ENCODE data around the gene C6.
"Not testable (repeated sequence)": the region's sequence is repeated elsewhere in the genome, so short reads cannot be mapped to it uniquely, and the experiment has no call there.

The C6 gene

DNA sequence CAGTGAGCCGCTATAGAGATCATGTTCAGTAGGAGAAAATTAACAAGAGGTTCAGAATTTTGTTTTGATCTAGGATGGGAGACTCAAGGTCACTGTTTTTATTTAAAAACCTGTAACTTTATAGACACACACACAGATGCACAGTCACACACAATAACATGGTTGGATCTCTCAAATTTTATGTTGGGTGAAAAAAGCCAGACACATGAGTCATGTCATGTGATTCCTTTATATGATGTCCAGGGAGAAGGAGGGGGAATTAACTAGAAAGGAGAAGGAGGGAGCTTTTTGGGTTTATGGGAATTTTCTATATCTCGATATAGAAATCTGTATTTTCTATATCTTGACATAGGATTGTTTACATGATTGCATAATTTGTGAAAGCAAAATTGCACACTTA lies 17.1 kb downstream of the C6 start:
- no peak for DNase-seq

DNA sequence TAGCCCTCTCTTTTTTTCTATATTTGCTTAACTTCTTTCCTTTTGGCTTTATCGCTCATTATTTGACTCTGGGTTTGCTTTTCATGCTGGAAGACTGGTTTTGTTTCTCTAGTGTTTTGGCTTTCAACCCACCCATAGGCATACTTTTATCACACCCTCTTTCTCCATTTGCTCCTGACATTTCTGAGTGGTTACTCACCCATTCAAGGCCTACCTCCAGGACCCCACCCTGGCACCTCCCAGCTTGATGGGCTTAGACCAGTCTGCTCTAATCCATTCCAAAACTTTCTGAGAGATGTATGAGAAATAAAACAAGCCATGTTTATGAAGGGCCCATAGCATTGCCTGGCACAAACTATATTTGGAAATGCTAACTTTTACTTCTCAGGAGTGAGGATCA lies 18.1 kb downstream of the C6 start:
- DNase-seq = no peak

DNA sequence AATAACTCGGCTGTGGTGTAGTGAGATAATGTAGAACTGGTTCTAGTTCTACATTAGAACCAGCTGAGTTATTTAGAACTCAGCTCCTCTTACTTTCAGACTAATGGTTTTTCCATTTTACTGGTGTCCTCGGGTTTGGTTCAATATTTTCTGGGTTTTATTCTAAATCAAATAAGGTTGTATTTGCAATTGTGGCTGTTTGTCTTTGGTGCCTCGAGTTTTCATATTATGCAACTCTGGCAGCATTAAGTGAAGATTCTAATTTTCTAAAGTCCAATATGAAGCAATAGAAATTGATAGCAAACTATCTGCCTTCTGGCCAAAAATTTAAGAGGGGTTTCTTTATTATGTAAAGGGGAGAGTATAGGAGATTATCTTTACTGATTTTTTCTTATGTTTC lies 19.0 kb downstream of the C6 start:
- no peak for DNase-seq

DNA sequence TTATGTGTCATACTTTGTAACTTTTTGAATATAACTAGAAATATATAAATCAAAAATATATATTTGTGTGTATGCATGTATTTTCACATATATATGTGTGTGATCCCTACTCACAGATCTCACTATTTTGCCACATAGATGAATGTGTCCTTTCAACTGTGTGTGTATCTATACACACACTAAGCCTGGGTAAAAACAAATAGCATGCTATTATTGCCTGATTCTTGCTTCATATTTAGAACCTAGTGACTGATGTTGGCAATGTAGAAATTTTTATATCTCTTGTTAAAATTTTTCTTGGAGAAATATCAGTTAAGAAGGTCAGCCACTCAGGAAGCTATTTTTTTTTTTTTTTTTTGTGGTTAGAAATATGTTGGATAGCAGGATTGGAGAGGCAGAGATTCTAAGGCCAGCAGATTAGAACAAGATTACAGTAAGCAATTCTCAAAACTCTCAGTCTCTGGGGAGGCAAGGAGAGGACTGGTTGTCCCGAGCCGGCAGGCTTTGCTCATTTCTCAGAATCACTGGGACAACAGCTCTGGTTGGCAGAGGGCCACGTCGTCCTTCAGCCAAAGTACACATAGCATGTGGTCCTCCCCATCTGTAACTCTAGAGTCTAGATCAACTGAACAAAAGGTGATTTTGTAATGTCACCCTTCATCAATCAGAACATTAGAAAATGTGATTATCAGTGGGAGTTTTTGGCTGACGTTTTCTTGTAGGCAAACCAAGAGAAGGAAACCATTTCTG lies 19.7 kb downstream of the C6 start:
- no peak for DNase-seq

DNA sequence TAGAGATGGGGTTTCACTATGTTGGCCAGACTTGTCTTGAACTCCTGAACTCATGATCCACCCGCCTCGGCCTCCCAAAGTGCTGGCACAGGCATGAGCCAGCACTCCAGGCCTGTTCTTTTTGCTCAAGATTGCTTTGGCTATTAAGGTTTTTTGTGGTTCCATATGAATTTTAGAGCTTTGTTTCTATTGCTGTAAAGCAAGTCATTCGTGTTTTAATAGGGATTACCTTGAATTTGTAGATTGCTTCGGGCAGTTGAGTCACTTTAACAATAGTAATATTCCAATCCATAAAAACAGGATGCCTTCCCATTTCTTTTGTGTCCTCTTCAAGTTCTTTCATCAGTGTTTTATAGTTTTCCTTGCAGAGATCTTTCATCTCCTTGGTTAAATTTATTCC lies 22.1 kb downstream of the C6 start:
- DNase-seq = no peak

DNA sequence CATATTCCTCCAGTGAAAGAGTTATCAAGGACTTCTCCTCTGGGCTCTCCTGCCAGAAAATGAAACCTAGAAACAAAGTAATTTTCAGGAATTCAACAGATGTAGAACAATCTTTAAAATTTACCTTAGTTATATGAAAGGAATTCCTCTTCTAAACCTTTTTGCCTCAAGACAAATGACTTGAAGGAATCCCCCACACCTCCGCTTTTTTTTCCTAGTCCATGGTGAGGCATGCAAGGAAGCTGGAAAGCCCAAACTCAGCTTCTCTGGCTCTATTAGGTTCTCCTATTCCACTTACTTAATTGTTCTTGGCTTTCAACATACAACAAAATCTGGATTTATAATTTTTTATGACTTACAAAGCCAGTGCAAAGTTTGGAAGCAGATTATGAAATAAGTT lies 27.2 kb downstream of the C6 start:
- DNase-seq = no peak

DNA sequence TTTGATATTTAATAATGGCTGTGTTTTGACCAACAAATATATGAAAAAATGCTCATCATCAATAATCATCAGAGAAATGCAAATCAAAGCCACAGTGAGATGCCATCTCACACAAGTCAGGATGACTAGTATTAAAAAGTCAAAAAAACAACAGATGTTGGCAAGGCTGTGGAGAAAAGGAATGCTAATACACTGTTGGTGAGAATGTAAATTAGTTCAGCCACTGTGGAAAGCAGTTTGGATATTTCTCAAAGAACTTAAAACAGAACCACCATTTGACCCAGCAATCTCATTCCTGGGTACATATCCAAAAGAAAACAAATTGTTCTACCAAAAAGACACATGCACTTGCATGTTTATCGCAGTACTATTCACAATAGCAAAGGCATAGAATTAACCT lies 30.0 kb downstream of the C6 start:
- not testable (repeated sequence) for DNase-seq

DNA sequence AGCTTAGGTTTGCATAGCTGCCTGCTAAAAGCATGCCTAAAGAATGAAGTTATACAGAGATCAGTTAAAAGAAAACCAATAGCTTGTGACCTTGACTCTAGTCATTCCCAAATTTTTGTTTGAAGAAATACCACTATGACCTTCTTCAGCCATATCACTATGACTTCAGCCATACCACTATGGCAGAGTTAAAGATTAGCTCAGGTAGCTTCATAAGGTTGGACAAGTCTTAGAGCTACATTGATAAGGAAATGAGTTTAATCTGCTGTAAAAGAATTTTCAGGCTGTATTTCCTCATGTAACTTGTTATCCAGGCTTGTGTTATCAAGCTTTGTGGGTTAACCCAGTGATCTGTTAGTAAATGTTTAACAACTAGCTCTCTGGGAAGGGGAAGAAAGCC lies 30.7 kb downstream of the C6 start:
- DNase-seq = no peak

DNA sequence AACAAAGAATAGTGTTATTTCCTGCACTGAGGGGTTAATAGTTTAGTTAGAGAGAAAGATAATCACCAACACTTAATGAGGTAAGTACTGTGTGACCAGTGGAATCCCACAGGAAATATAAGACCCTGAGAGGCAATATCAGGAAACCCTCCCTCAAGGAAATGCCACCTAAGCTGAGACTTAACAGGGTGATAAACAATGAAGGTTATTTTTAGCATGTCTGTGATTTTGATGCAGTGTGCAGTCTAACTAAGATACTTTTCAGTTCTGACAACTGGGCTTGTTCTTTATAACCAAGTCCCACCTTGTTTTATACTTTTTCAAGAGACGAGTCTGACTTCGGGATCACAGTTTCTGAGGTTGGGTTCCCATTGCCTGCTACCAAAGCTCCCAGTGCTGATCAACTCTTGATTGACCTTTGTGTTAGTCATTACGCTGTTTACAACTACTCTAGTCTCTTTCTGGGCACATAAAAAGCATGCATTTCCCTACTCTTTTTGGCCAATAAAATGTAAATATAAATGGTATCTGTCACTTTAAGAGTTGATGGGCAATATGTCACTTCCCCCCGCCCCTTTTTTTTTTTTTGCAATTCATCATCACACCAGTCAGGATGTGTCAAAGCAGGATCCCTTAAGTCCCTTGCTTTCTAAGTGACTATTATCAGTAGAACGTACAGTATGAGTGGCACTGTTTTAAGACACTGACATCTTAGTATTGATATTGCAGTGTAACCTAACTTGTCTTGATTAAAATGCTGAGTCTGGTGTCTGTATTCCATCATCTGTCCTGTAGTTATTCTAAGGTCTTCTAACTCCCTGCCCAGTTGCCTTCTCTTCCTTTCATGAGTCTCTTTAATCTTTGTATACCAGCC lies 31.4 kb downstream of the C6 start:
- no peak for DNase-seq

DNA sequence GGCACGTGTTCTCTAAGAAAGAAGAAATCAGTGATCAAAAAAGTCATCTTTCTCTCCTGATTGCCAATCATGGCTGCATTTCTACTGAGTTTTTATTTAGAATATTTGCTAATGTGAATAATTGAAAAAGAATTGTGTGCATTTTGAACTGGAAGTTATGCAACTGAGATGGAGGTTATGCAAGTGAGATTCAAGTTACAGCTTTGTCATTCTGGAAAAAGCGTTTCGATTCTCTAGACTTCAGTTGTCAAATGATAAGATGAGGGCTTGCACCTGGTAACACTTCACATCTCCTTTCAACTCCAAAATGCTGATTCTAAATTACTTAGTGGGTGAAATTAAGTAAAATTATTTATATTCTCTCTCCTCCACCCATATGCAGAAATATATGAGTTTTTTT lies 36.4 kb downstream of the C6 start:
- no peak for DNase-seq

DNA sequence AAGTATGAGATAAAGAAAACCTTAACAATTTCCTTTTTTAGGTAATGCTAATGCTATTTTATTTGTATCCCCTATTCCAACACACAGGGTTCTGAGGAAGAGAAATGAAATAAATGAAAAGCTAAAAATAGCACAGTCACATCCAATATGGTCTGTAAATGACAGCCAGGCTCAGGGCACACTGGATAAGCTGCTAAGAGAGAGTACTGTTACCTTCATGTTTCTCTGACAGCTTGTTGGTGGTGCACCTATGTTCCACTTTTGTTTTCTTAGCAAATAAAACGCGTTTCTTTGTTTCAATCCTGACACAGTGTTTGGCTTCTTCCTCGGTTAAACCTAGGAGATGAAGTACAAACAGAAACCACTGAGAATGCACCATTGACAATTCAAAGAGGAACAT lies 41.3 kb downstream of the C6 start:
- no peak for DNase-seq

DNA sequence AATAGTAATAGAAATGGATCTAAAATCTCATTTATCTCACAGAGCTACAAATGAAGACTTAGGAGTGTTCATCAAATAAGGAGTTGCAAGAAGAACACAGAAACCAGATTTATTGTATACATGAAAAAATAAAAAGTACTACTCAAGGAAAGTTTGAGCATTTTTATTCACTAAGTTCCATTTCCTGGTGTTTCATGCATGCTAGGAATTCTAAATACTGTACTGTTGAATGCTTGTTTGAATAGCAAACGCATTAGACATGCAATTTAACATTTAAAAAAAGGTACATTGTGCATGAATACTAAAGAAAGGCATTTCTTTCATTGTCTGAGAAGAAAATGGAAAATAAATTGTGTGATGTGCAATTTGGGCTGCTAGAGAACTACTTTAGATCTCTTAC lies 52.1 kb downstream of the C6 start:
- no peak for DNase-seq

DNA sequence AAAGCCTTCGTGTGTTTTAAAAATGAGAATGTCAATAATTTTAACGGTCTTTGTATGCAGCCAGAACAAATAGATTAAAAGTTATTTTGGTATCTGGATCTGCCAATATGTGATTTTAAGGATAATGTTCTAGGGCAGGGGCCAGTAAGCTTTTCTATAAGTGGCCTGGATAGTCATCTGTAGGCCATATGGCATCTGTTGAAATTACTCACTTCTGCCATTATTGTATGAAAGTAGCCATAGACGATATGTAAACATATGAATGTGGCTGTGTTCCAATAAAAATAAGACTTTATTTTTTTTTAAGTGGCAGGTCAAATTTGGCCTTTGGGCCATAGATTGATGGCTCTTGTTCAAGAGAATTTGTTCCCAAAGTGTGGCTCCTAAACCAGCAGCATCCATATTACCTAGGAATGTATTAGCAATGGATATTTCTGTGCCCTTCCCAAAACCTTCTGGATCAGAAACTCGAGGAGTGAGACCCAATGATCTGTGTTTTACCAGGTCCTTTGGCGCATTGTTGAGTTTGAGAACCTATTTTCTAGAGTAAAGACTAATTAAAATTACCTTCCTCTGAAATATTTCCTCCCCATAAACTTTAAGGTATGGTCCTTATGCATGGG lies 55.9 kb downstream of the C6 start:
- no peak for DNase-seq

DNA sequence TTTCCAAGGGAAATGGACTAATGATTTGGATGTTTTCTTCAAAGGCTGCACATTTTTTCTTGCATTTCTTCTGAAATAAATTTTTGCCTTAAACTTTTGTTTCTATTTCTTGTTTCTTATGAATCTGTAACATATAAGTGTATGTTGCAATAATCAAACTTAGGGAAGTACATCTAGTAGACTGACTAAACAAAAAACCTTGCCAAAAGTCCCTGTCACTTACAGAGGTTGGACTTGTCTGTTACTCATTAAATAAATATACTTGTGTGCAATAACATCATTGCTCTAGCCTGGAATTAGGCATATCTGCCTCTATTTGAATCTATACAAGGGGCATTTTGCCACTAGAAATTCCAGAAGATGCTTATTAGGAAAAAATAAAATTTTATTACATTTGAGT lies 56.6 kb downstream of the C6 start:
- no peak for DNase-seq

DNA sequence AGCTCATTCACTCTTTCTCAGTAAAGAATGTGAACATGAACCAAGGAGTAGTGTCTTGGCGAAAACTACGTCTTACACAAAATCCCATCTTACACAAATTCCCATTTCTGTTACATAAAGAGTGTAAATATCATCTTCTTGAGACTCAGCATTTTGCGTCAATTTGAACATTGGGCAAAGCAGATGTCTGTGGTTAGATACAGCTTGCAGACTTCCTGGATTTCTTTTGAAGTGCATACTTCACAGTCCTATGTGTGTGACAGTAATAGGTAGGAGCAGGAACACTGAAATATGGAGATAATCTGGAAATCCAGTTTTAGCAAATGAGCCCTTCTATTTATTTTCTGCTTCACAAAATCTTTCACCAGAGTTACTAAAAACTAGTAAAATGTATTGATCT lies 58.8 kb downstream of the C6 start:
- no peak for DNase-seq

DNA sequence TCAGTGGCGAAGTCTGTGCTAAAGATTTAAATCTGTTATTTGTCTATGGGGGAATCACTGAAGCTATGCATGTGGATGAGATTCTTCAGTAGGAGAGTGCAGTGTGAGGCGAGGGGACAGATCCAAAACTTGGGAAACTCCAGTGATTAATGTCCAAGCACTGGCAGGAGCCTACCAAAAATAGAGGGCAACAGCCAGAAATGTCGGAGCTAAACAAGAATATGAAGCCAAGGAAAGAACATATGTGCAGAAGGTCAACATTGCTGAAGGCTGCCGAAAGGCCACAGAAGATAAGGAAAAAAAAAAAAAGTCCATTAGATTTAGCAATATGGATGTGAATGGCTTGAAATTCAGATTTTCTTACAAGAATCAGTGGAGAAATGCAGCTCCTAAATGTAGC lies 61.8 kb downstream of the C6 start:
- DNase-seq = no peak

DNA sequence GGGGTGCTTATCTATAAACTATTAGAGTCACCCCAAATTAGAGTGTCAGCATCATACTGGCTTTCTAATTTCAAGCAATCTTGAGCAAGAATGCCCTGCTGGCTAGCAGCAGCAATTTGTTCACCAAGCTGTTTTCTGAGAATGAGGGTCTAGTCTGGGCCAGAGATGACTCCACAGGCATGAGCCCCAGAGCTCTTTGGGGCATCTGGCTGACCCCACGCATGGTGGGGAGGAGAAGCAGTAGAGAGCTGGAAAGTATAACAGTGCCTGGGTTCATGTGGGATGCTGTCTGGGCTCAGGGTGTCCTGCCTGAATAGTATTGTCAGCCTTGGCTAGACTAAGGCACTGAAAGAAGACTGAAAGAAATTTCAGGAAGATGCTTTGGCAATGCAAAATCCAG lies 64.9 kb downstream of the C6 start:
- no peak for DNase-seq

DNA sequence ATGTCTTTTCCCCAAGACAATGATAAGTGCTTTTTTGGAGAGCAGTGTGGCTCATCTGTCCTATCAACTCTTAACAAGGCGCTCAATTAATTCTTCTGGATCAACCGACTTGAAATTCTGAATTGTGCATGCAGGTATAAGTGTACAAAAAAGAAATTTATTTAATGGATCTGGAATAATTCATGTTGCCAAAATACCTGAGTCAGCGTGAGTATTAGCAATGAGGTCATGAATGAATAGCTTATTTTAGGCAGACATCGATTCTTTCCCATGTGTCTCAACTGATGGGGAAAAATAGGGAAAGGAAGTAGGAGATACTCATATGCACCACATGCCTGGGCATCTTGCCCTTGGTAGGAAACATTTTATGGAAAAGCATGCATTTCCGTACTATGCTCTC lies 68.0 kb downstream of the C6 start:
- DNase-seq = no peak

DNA sequence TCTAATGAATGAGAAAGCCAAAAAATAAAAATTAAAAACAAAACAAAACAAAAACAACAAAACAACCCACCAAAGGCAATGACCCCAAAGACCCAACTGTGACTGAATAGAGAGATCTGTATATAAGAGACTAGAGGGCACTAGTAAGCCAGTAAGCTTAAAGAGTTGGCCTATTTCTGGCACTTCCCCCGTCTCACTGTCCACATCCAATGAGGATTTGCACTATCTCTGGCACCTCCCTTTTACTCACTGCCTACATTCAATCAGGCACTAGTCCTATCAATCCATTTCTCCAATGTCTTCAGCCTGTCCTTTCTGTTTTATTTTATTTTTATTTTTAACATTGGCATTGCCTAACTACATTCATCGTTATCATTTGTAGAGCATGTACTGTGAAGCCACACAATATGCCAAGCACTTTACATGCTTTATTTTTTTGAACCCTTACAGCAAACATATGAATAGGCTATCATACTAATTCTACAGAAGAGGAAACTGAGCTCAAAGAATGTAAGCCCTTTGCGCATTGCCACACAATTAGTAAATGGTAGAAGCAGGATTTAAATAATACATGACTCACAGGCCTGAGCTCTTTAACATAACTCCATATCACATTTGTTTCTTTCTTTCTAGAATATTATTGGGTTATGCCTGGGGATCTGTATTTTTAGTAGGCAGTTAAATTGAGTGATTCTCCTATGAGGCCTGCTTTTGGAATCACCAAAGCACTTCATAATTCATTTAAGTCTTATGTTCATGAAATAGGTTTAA lies 70.0 kb downstream of the C6 start:
- DNase-seq = no peak

DNA sequence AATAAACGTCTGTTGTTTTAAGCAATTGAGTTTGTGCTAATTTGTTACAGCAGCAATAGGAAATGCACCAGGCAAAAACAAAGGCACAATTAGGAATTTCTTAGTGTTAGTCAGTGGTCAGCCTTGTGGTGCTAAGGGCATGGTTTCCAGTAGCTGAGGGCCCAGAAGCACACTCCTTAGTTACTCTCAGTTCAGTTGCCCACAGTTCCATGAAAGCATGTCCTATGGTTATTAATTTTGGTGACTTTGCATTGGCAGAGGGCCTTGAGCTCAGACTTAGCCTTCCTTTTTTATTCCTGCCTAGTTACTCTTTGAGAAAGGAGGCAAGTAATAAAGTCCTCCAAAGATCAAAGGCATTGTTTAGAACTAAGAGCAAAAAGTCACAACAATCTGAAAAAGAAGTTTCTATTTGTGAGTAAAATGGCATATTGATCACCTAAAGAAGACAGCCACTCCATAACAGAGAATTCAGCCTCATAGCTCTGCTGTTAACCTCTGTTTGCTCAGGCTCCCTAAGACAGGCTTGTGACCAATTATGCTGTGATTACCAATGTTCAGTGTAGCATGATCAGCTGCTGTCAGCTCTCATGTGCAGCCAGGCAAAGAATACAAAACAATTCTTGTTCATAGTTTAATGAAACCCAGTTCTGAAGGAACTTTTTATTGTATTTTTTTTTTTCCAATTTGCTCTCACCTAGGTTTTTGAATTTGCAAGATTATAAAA lies 85.2 kb downstream of the C6 start:
- DNase-seq = no peak

DNA sequence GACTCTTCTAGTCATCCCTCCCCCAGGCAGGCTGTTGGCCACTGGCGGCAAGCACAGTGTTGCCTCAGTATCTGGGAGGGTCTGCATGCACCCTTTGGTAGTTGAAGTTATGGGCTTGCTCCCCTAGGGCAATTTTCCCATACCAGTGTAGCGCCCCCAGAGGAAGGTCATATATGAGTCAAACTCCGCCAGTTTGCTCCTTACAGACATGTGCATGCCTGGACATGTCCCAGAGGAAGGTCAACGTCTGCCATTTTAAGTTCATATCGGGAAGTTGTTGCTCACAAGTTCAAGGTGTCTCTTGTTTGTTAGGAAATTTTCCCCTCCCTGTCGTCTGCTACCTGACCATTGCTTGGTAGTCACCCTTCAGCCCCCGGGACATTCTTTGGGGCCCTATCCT lies 90.9 kb downstream of the C6 start:
- no peak for DNase-seq

DNA sequence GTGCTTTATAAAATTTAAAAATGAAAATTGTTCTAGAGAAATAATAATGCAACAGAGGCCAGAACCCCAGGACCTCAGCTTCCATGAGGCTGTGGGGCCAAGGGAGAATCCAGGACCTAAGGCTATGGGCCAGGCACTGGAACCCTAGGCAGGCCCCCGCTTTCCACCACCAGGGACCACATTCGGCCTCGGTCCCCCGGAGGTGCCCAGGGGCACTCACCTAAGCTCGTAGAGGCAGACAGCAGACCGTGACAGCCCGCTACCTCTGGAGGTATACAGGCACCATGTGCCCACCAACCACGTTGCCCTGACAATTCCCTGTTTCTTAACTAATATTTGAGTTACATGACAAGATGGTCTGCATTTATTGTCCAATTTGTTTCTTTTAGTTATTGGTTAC lies 92.7 kb downstream of the C6 start:
- no peak for DNase-seq

DNA sequence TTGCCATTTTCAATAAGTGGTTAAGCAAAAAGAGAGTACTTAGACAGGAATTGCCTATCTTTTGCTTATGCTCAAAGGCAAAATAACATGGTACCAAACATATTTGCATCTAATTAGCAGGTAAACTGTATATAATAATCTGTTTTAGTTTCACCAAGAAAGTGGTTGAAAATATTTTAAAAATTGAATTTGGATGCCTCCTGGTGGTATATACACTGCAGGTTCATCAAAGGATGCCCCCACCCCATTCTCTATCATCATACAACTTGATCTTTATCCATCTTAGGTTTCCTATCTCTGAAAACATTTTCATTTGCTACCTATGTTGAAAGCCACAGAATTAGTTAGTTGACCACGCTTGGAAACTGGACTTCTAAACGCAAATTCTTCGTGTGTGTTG lies 95.2 kb downstream of the C6 start:
- DNase-seq = no peak

All from hematopoietic multipotent progenitor cell treated with erythropoietin and hydrocortisone succinate and interleukin-3 and kit ligand, for 6 days (in vitro differentiated cells).